ENCODE data around the gene KLK5.

DNA sequence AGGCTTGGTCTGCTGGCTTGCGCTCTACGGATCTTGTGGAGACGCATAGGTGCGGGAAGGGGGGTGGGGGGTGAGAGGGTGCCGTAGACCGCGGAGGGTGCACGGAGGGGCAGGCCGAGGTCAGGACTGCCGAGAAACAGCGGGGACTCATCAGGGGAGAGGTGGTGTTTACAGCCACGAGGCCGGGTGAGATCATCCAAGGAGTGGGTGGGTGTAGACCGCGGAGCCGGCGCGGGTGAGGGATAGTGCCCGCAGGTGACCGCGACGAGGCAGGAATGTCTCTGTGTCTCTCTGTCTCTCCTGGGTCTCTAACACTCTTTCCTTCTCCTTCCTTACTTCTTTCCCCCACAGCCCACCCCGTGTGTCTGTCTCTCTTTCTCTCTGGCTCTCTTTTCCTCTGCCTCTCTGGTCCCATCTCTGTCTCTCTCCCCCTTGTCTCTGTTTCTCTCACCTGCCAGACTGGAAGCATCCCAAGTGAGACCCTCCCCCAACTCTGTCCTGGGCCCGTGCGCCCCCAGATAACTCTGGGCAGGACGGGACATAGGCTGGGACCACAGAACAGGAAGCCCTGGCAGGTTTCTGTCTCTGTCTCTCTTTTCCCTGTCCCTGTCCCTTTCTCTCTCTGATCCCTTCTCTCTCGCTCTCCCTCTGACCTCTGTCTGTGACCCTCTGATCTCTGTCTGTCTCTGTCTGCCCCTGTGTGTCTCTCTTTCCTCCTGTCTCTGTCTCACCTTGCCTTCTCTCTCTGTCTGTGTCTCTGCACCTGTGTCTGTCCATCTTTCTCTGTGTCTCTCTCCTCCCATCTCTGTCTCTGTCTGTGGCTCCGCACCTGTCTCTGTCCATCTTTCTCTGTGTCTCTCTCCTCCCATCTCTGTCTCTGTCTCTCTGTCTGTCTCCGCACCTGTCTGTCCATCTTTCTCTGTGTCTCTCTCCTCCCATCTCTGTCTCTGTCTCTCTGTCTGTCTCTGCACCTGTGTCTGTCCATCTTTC is 39.8 kb downstream of the KLK5 start:
- TF ChIP-seq EP300 (IDR thresholded peaks at IDR 0.05; ENCODE audit: borderline replicate concordance) (no peak), TAF1 (IDR thresholded peaks at IDR 0.05; ENCODE audit: low read depth) (no peak), CREB1 (IDR thresholded peaks at IDR 0.05; ENCODE audit: low read depth) (no peak), NFIC (IDR thresholded peaks at IDR 0.05) (no peak), FOXM1 (IDR thresholded peaks at IDR 0.05; ENCODE audit: borderline replicate concordance, low read depth) (no peak), YY1 (IDR thresholded peaks at IDR 0.05; ENCODE audit: low read depth) (no peak), CEBPB (IDR thresholded peaks at IDR 0.05) (no peak), EGR1 (IDR thresholded peaks at IDR 0.05) (no peak), TCF12 (IDR thresholded peaks at IDR 0.05; ENCODE audit: low read depth) (no peak), RAD21 (IDR thresholded peaks at IDR 0.05; ENCODE audit: low read depth) (no peak)
- TF ChIP-seq, protein P1, sequence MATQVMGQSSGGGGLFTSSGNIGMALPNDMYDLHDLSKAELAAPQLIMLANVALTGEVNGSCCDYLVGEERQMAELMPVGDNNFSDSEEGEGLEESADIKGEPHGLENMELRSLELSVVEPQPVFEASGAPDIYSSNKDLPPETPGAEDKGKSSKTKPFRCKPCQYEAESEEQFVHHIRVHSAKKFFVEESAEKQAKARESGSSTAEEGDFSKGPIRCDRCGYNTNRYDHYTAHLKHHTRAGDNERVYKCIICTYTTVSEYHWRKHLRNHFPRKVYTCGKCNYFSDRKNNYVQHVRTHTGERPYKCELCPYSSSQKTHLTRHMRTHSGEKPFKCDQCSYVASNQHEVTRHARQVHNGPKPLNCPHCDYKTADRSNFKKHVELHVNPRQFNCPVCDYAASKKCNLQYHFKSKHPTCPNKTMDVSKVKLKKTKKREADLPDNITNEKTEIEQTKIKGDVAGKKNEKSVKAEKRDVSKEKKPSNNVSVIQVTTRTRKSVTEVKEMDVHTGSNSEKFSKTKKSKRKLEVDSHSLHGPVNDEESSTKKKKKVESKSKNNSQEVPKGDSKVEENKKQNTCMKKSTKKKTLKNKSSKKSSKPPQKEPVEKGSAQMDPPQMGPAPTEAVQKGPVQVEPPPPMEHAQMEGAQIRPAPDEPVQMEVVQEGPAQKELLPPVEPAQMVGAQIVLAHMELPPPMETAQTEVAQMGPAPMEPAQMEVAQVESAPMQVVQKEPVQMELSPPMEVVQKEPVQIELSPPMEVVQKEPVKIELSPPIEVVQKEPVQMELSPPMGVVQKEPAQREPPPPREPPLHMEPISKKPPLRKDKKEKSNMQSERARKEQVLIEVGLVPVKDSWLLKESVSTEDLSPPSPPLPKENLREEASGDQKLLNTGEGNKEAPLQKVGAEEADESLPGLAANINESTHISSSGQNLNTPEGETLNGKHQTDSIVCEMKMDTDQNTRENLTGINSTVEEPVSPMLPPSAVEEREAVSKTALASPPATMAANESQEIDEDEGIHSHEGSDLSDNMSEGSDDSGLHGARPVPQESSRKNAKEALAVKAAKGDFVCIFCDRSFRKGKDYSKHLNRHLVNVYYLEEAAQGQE (IDR thresholded peaks at IDR 0.05; ENCODE audit: low read depth): no peak
- TF ChIP-seq, protein P2, sequence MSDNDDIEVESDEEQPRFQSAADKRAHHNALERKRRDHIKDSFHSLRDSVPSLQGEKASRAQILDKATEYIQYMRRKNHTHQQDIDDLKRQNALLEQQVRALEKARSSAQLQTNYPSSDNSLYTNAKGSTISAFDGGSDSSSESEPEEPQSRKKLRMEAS (IDR thresholded peaks at IDR 0.05): no peak

Measured in Ishikawa (cell line).